HL-60 (cell line): ENCODE measurements around the gene EMID1.

Experiments
- DNase-seq, 2 experiments: peaks; one replicate each; pipeline ENCODE4 v3.0.0-alpha.2; 2010 to 2020; ENCODE audit warnings: low read depth in 1 of 2, low spot score in 1 of 2
- H3K27ac ChIP-seq: fragments of 250-450 bp; sonication (Bioruptor Pico); replicated peaks from 2 replicates; pipeline ENCODE4 v1.5.1; 2020; ENCODE audit warnings: mild to moderate bottlenecking, moderate library complexity
- H3K27me3 ChIP-seq: fragments of 250-450 bp; sonication (Bioruptor Pico); 2 replicates; pipeline ENCODE4 v1.5.1; 2021; ENCODE audit warnings: mild to moderate bottlenecking, moderate library complexity; ENCODE audit not compliant: insufficient read depth, poor library complexity, severe bottlenecking
- H3K4me3 ChIP-seq: replicated peaks from 2 replicates; pipeline ENCODE4 v1.5.1; 2011; ENCODE audit warnings: mild to moderate bottlenecking, control low read depth, low read length; ENCODE audit not compliant: insufficient read depth
- GABPA ChIP-seq: IDR thresholded peaks from 2 replicates; pipeline ENCODE4 v1.6.1; 2012; ENCODE audit warnings: low read depth
- POLR2AphosphoS5 ChIP-seq: IDR thresholded peaks from 2 replicates; pipeline ENCODE4 v1.6.1; 2012; ENCODE audit warnings: low read depth
- SPI1 ChIP-seq: IDR thresholded peaks from 2 replicates; pipeline ENCODE4 v1.6.1; 2012; ENCODE audit warnings: low read depth, mild to moderate bottlenecking, borderline replicate concordance
- TF ChIP-seq, protein P1 (sequence below): IDR thresholded peaks from 2 replicates; pipeline ENCODE4 v1.6.1; 2012; ENCODE audit warnings: low read depth; ENCODE audit not compliant: insufficient replicate concordance
- TF ChIP-seq, protein P2 (sequence below): IDR thresholded peaks from one replicate; pipeline ENCODE4 v1.5.1; 2011; ENCODE audit warnings: low read length, control low read depth, inconsistent platforms; ENCODE audit not compliant: insufficient read depth

The EMID1 gene

DNA sequence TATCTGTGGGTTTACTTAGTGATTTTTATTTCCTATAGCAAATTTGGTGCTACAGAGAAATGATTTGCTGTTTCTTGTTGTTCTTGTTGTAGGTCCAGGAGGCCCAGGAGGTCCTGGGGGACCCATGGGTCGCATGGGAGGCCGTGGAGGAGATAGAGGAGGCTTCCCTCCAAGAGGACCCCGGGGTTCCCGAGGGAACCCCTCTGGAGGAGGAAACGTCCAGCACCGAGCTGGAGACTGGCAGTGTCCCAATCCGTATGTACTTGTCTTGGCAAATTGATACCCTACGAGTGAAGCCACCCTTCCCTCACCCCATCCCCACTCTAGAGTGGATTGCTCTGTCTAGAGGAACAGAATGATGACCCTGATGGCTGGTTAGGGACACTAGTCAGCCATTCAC is 92.9 kb downstream of the EMID1 start:
- DNase-seq = no peak
- Histone ChIP-seq H3K4me3 (no peak overlapping the region), H3K27ac (no peak overlapping the region), H3K27me3 (no peaks in the 10 kb centered on the region)
- TF ChIP-seq GABPA = no peak
- TF ChIP-seq, protein P1, sequence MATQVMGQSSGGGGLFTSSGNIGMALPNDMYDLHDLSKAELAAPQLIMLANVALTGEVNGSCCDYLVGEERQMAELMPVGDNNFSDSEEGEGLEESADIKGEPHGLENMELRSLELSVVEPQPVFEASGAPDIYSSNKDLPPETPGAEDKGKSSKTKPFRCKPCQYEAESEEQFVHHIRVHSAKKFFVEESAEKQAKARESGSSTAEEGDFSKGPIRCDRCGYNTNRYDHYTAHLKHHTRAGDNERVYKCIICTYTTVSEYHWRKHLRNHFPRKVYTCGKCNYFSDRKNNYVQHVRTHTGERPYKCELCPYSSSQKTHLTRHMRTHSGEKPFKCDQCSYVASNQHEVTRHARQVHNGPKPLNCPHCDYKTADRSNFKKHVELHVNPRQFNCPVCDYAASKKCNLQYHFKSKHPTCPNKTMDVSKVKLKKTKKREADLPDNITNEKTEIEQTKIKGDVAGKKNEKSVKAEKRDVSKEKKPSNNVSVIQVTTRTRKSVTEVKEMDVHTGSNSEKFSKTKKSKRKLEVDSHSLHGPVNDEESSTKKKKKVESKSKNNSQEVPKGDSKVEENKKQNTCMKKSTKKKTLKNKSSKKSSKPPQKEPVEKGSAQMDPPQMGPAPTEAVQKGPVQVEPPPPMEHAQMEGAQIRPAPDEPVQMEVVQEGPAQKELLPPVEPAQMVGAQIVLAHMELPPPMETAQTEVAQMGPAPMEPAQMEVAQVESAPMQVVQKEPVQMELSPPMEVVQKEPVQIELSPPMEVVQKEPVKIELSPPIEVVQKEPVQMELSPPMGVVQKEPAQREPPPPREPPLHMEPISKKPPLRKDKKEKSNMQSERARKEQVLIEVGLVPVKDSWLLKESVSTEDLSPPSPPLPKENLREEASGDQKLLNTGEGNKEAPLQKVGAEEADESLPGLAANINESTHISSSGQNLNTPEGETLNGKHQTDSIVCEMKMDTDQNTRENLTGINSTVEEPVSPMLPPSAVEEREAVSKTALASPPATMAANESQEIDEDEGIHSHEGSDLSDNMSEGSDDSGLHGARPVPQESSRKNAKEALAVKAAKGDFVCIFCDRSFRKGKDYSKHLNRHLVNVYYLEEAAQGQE = no peak
- TF ChIP-seq, protein P2, sequence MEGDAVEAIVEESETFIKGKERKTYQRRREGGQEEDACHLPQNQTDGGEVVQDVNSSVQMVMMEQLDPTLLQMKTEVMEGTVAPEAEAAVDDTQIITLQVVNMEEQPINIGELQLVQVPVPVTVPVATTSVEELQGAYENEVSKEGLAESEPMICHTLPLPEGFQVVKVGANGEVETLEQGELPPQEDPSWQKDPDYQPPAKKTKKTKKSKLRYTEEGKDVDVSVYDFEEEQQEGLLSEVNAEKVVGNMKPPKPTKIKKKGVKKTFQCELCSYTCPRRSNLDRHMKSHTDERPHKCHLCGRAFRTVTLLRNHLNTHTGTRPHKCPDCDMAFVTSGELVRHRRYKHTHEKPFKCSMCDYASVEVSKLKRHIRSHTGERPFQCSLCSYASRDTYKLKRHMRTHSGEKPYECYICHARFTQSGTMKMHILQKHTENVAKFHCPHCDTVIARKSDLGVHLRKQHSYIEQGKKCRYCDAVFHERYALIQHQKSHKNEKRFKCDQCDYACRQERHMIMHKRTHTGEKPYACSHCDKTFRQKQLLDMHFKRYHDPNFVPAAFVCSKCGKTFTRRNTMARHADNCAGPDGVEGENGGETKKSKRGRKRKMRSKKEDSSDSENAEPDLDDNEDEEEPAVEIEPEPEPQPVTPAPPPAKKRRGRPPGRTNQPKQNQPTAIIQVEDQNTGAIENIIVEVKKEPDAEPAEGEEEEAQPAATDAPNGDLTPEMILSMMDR = no peak
- no peak for TF ChIP-seq POLR2AphosphoS5
- TF ChIP-seq SPI1 = no peak

DNA sequence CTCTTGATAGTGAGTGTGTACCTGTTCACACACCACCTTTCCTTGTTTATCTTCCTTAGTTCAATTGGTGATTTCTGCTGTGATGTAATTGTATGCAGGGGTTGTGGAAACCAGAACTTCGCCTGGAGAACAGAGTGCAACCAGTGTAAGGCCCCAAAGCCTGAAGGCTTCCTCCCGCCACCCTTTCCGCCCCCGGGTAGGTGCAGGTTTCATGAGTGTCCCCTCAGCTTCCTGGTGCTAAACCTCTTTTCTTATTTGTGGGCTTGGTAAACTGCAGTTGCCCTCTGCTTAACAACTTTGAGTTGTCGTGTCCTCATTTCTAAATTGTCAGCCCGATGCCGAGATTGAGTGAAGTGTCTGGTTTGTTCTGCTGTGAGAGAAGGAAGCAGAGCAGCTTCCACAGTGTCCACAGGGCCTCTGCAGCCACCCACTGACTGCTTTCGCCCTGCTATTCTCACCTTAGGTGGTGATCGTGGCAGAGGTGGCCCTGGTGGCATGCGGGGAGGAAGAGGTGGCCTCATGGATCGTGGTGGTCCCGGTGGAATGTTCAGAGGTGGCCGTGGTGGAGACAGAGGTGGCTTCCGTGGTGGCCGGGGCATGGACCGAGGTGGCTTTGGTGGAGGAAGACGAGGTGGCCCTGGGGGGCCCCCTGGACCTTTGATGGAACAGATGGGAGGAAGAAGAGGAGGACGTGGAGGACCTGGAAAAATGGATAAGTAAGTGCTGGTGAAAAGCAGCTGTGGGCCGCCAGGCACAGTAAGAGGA is 93.6 kb downstream of the EMID1 start:
- no peaks in the 10 kb centered on the region for H3K27me3 ChIP-seq

DNA sequence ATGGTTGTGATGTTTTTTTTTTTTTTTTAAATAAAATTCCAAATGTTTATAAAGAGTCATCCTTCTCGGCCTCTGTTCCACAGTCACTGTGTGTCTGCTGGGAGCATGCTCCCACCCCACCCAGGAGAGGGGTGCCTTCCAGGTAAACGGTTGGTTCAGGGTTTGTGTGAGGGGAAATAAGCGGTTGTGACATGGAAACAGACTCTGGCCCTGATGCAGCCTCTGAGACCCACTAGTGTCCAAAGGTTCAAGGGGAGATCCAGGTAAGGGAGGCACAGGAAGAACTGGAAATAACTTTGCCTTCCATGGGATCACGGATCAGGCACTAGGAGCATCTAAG is 94.7 kb downstream of the EMID1 start:
- DNase-seq = no peak
- Histone ChIP-seq H3K4me3 (no peak overlapping the region), H3K27me3 (no peaks in the 10 kb centered on the region), H3K27ac (no peak overlapping the region)
- TF ChIP-seq, protein P1 = no peak
- TF ChIP-seq, protein P2 = no peak
- no peak for TF ChIP-seq POLR2AphosphoS5

More for the DNA sequence above, 93.6 kb downstream of the EMID1 start:
- DNase-seq = no peak
- TF ChIP-seq SPI1 (no peak), GABPA (no peak), POLR2AphosphoS5 (no peak; the same call in 1 of the 2 replicates)
- TF ChIP-seq, protein P2 = no peak
- TF ChIP-seq, protein P1 = no peak
- Histone ChIP-seq H3K27ac (no peak overlapping the region), H3K4me3 (no peak overlapping the region)
